H1 (cell line): Measurements from ENCODE around the gene NAA60. TPM values are rescaled to one million over a fixed set of nuclear protein-coding genes. Genes with fewer than 3 reads are reported as not detected.

Experiments
- CTCF ChIA-PET: fragments of 300-600 bp; sonication (Branson Sonifier 250); formaldehyde crosslinking; loops from one replicate; lab custom pipeline; 2021; ENCODE audit not compliant: partially characterized antibody; lab: Charles Lee
- POLR2A ChIA-PET: fragments of 300-600 bp; sonication (Branson Sonifier 250); formaldehyde crosslinking; loops from one replicate; lab custom pipeline; 2021; ENCODE audit warnings: inconsistent platforms; ENCODE audit not compliant: partially characterized antibody; lab: Charles Lee
- DNase-seq, 2 experiments: peaks; one replicate each; pipeline versions ENCODE4 v3.0.0 to v3.0.0-alpha.2; 2010 to 2022; ENCODE audit warnings: low spot score in 2 of 2, low read depth in 1 of 2, mixed read lengths in 1 of 2
- FAIRE-seq: peaks from 2 replicates; lab custom pipeline; 2011; peaks lifted over from hg19 to GRCh38; lab: Jason Lieb, UNC
- H2AFZ ChIP-seq: 2 replicates; pipeline ENCODE4 v1.8.1; 2012; ENCODE audit warnings: low read length, inconsistent platforms
- H2AK5ac ChIP-seq: 2 replicates; pipeline ENCODE4 v1.6.1; 2013; ENCODE audit warnings: low read depth, low read length
- H2BK120ac ChIP-seq: replicated peaks from 2 replicates; pipeline ENCODE3; 2013; ENCODE audit warnings: low read depth, low read length, inconsistent platforms
- H2BK12ac ChIP-seq: 2 replicates; pipeline ENCODE4 v1.6.1; 2013; ENCODE audit warnings: low read depth, low read length
- H2BK15ac ChIP-seq: 2 replicates; pipeline ENCODE4 v1.6.1; 2013; ENCODE audit warnings: low read length
- H2BK20ac ChIP-seq: 2 replicates; pipeline ENCODE4 v1.6.1; 2013; ENCODE audit warnings: low read length
- H2BK5ac ChIP-seq: 2 replicates; pipeline ENCODE4 v1.6.1; 2013; ENCODE audit warnings: low read depth, low read length
- H3K14ac ChIP-seq: 2 replicates; pipeline ENCODE4 v1.6.1; 2013; ENCODE audit warnings: inconsistent platforms; ENCODE audit not compliant: insufficient read length
- H3K18ac ChIP-seq: 2 replicates; pipeline ENCODE4 v1.6.1; 2013; ENCODE audit warnings: low read length; ENCODE audit errors: extremely low read depth
- H3K23ac ChIP-seq: 2 replicates; pipeline ENCODE4 v1.6.1; 2013; ENCODE audit warnings: inconsistent platforms; ENCODE audit not compliant: insufficient read length
- H3K23me2 ChIP-seq: 2 replicates; pipeline ENCODE4 v1.6.1; 2013; ENCODE audit warnings: low read depth, low read length
- H3K27ac ChIP-seq: 2 replicates; pipeline ENCODE4 v1.6.1; 2011; ENCODE audit warnings: low read depth, low read length, inconsistent platforms
- H3K27me3 ChIP-seq, 4 experiments: replicated peaks in 1 of 4; 1 replicate in 1 of 4; 2 replicates in 3 of 4; pipeline versions ENCODE4 v1.6.1 to v1.8.1; 2011 to 2013; ENCODE audit warnings: low read length in 3 of 4, mild to moderate bottlenecking in 3 of 4, inconsistent platforms in 2 of 4, mixed read lengths in 2 of 4, moderate library complexity in 1 of 4; ENCODE audit not compliant: control insufficient read depth in 3 of 4, insufficient read depth in 3 of 4; ENCODE audit errors: extremely low read depth in 1 of 4
- H3K36me3 ChIP-seq, 4 experiments: 2 replicates each; pipeline versions ENCODE4 v1.6.1 to v1.8.1; 2011 to 2013; ENCODE audit warnings: mild to moderate bottlenecking in 4 of 4, low read length in 3 of 4, moderate library complexity in 2 of 4, control low read depth in 1 of 4, inconsistent platforms in 1 of 4; ENCODE audit not compliant: insufficient read depth in 4 of 4, control insufficient read depth in 2 of 4
- H3K4ac ChIP-seq: replicated peaks from 2 replicates; pipeline ENCODE3; 2013; ENCODE audit warnings: low read length, low read depth, mixed read lengths, inconsistent platforms; ENCODE audit not compliant: insufficient read length
- H3K4me1 ChIP-seq, 4 experiments: replicated peaks in 1 of 4; 1 replicate in 1 of 4; 2 replicates in 3 of 4; pipeline versions ENCODE4 v1.6.1 to v1.8.1; 2011 to 2013; ENCODE audit warnings: low read length in 3 of 4, inconsistent platforms in 2 of 4, mixed read lengths in 1 of 4; ENCODE audit not compliant: insufficient read depth in 4 of 4, control insufficient read depth in 3 of 4
- H3K4me2 ChIP-seq, 2 experiments: 2 replicates each; pipeline versions ENCODE4 v1.6.1 to v1.8.1; 2011 to 2013; ENCODE audit warnings: low read depth in 2 of 2, low read length in 2 of 2, control low read depth in 1 of 2, inconsistent platforms in 1 of 2, mild to moderate bottlenecking in 1 of 2; ENCODE audit not compliant: insufficient read depth in 1 of 2
- H3K4me3 ChIP-seq, 4 experiments: fragments of 200-600, 300-600 bp in 1 of 4; sonication (generic), shearing (Covaris generic), sonication (Bioruptor Twin) in 1 of 4; 2 replicates each; pipeline versions ENCODE4 v1.5.1 to v1.8.1; 2011 to 2016; ENCODE audit warnings: low read length in 4 of 4, low read depth in 3 of 4, control low read depth in 2 of 4, inconsistent platforms in 2 of 4, mild to moderate bottlenecking in 2 of 4, mixed read lengths in 1 of 4, moderate library complexity in 1 of 4; ENCODE audit not compliant: insufficient read depth in 2 of 4; ENCODE audit errors: extremely low read depth in 1 of 4
- H3K56ac ChIP-seq: replicated peaks from 2 replicates; pipeline ENCODE3; 2013; ENCODE audit warnings: low read depth, mild to moderate bottlenecking, mixed read lengths, low read length, inconsistent platforms; ENCODE audit not compliant: insufficient read length
- H3K79me1 ChIP-seq: 2 replicates; pipeline ENCODE4 v1.6.1; 2013; ENCODE audit warnings: low read depth, low read length, control low read depth
- H3K79me2 ChIP-seq, 2 experiments: 2 replicates each; pipeline versions ENCODE4 v1.6.1 to v1.8.1; 2012 to 2013; ENCODE audit warnings: low read length in 2 of 2, mild to moderate bottlenecking in 2 of 2, inconsistent platforms in 1 of 2; ENCODE audit not compliant: insufficient read depth in 2 of 2, control insufficient read depth in 1 of 2
- H3K9ac ChIP-seq, 4 experiments: replicated peaks in 1 of 4; 1 replicate in 1 of 4; 2 replicates in 3 of 4; pipeline versions ENCODE4 v1.6.1 to v1.8.1; 2011 to 2013; ENCODE audit warnings: low read depth in 3 of 4, low read length in 3 of 4, control low read depth in 2 of 4, mild to moderate bottlenecking in 2 of 4, moderate library complexity in 2 of 4, inconsistent platforms in 1 of 4; ENCODE audit errors: extremely low read depth in 1 of 4
- H3K9me3 ChIP-seq, 2 experiments: 2 replicates each; pipeline versions ENCODE4 v1.6.1 to v1.8.1; 2012 to 2013; ENCODE audit warnings: mild to moderate bottlenecking in 2 of 2, moderate library complexity in 2 of 2, control low read depth in 1 of 2, inconsistent platforms in 1 of 2, low read depth in 1 of 2, low read length in 1 of 2, mixed read lengths in 1 of 2; ENCODE audit not compliant: insufficient read depth in 2 of 2
- H4K20me1 ChIP-seq, 2 experiments: replicated peaks in 1 of 2; 2 replicates each; pipeline versions ENCODE3 to v1.8.1; 2011 to 2013; ENCODE audit warnings: inconsistent platforms in 2 of 2, low read length in 2 of 2, mild to moderate bottlenecking in 1 of 2; ENCODE audit not compliant: insufficient read depth in 2 of 2, control insufficient read depth in 1 of 2
- H4K5ac ChIP-seq: 2 replicates; pipeline ENCODE4 v1.6.1; 2013; ENCODE audit warnings: low read length, low read depth, mixed read lengths, inconsistent platforms; ENCODE audit not compliant: insufficient read length
- H4K8ac ChIP-seq: 2 replicates; pipeline ENCODE4 v1.8.0; 2013; ENCODE audit warnings: mild to moderate bottlenecking, moderate library complexity, low read length, inconsistent platforms; ENCODE audit not compliant: insufficient read depth; ENCODE audit errors: extremely low read depth
- H4K91ac ChIP-seq: replicated peaks from 2 replicates; pipeline ENCODE3; 2013; ENCODE audit warnings: low read length, mixed read lengths, inconsistent platforms; ENCODE audit not compliant: insufficient read length
- RAD21 ChIP-seq, 2 experiments: IDR thresholded peaks in 1 of 2; conservative IDR thresholded peaks in 1 of 2; 2 replicates each; pipeline ENCODE4 v1.6.1; 2011; ENCODE audit warnings: low read depth in 2 of 2, low read length in 2 of 2, improper control_type of control experiment in 1 of 2, inconsistent platforms in 1 of 2, mild to moderate bottlenecking in 1 of 2, moderate library complexity in 1 of 2
- SP2 ChIP-seq: IDR thresholded peaks from 2 replicates; pipeline ENCODE4 v1.6.1; 2012; ENCODE audit warnings: mild to moderate bottlenecking, low read length, inconsistent platforms
- WGBS, 2 experiments: shearing (Covaris generic) in 1 of 2; methylation state at CpG; one replicate each; pipeline versions ENCODE4 v1.1.6 to v1.1.7; 2013 to 2015; ENCODE audit warnings: low lambda C conversion rate in 2 of 2, mixed read lengths in 2 of 2, inconsistent platforms in 1 of 2, low coverage in 1 of 2, missing lambda C conversion rate in 1 of 2; ENCODE audit not compliant: insufficient replicate concordance in 2 of 2, insufficient coverage in 1 of 2, insufficient read length in 1 of 2; ENCODE audit errors: extremely low coverage in 1 of 2, missing lambda C conversion rate in 1 of 2; 5-methylcytosine and 5-hydroxymethylcytosine counted together
- polyA plus RNA-seq, 7 experiments: library from polyadenylated mRNA; depleted of rRNA in 3 of 7; stranded (reverse) in 5 of 7; unstranded in 2 of 7; fragments of >200 nt in 5 of 7; fragments of 200-250 nt in 2 of 7; gene quantifications; 1 replicate in 5 of 7; 2 replicates in 1 of 7; 4 replicates in 1 of 7; pipeline versions ENCODE4 v1.2.1 to v1.2.3, GENCODE V29; 2011 to 2013; ENCODE audit warnings: missing spikeins in 2 of 7, mixed read lengths in 2 of 7
- total RNA-seq: library from RNA; stranded (reverse); fragmentation: NEBNext Ultra II Directional; extraction: Animal tissue kit (Norgen Biotek cat#: 25700); gene quantifications from 2 replicates; pipeline ENCODE4 v1.2.1, GENCODE V29; 2021

NAA60 gene
- total and polyA plus RNA-seq, 2 of the 8 experiments (the other 6 are each of a cell fraction or from before 2014, with no cell fraction given) = 34.1 to 47.6 TPM

DNA sequence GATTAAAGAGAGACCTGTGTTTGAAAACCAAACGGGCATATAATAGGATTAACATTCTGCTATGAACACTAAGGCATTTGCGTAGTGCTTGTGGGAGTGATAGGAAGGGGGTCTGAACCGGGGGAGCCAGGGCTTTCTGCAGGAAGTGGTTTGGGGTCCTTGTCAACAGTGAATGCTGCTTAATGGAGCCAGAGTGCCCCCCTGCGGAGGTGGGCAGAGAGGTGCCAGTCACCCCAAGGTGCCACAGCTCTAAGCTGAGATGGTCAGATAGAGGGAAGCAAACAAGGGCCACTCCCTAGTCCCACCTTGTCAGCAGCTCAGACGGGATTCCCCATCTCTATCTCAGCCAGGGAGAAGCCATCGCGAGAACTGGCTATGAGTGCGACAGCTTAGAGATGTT lies 17.7 kb downstream of the NAA60 start:
- no peak for DNase-seq
- no peak overlapping the region for H2AFZ ChIP-seq
- no peak overlapping the region for H3K4me2 ChIP-seq
- peaks cover 16 to 78% of the 10 kb centered on the region in 2 experiments for H3K79me2 ChIP-seq
- no peaks in the 10 kb centered on the region for H3K27me3 ChIP-seq
- no peak overlapping the region for H3K56ac ChIP-seq
- TF ChIP-seq SP2 (no peak), RAD21 (IDR thresholded peaks at IDR 0.05 in 1 of 2, conservative IDR thresholded peaks at IDR 0.05 in 1 of 2; ENCODE audit: low read depth in 2 of 2, low read length in 2 of 2) (peak in 1 of 2 experiments; percentile 10; a peak in 2 of 4 replicates)
- TF ChIP-seq, all 59 proteins: peak for 1
- Histone ChIP-seq H3K4ac (no peak overlapping the region), H4K8ac (no peak overlapping the region), H3K4me3 (no peak overlapping the region), H3K23me2 (peaks cover 8% of the 10 kb centered on the region; the same call in 1 of the 2 replicates), H3K36me3 (peaks cover 0 to 3% (median 0%) of the 10 kb centered on the region in 4 experiments; a peak in 1 of 8 replicates), H2BK12ac (0 out of 2 replicates have a peak overlapping the region, but pooled peaks have one; percentile 2), H3K27ac (no peak overlapping the region), H4K91ac (no peak overlapping the region), H3K4me1 (peaks cover 6 to 31% (median 18%) of the 10 kb centered on the region in 4 experiments), H4K20me1 (peaks cover 8 to 17% of the 10 kb centered on the region in 2 experiments), H2BK120ac (no peak overlapping the region), H3K18ac (no peak overlapping the region), H2BK5ac (no peak overlapping the region), H3K79me1 (peaks cover 11% of the 10 kb centered on the region), H2BK15ac (no peak overlapping the region), H3K9me3 (no peaks in the 10 kb centered on the region), H3K23ac (no peak overlapping the region), H3K14ac (no peak overlapping the region), H3K9ac (no peak overlapping the region), H2BK20ac (no peak overlapping the region), H2AK5ac (no peak overlapping the region), H4K5ac (no peak overlapping the region)
- no peak for FAIRE-seq
- WGBS, 2 experiments = 90% methylated on average over 8 of the region's 8 CpGs; no CpG with 5 or more reads in 1 of the 2 experiments
- CTCF ChIA-PET = no interaction called here
- POLR2A ChIA-PET = interaction anchor here (0.9 to 1.1 kb wide), 2 partner anchors 17 to 20 kb away, joined by 3 read pairs; no protein-coding TSS in a partner anchor
